ENCODE results near the gene CAMTA2. TPM values are rescaled to one million over a fixed set of nuclear protein-coding genes. Genes with fewer than 3 reads are reported as not detected.
A peak's percentile ranks its signal among the peaks of the same experiment; 100 is the strongest.

The CAMTA2 gene
- total and polyA plus RNA-seq, 2 experiments from 2014 or later: 4.4 to 8.7 TPM

DNA sequence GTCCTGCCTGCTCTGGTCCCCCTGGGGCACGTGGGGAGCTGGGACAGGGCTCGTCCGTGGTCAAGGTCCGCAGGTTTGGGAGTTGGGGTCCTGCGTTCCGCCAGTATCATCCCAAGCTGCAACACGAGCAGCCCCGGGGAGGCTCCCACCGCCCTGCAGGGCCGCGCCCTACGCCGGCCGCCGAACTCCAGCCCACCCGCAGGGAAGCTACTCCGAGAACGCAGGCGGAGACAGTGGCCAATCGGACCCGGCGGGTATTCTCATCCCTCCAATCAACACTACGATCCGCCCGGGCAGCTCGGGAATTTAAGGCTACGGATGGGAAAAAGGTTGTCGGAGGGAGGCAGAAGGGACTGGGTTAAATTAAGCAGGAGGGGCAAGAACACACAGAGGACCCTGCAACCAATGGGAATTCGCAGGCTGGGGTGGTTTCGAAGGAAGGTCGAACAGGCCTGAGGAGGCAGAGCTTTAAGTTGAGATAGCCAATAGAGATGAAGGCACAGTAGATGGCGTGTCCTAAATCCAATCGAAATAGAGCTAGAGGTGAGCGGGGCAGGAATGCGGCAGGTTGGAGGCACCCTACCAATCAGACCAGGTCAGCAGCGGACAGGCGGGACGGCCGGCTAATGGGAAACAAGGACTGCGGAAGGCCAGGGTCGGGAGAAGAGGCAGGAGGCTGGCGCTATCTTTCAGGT lies 20.5 kb downstream of the CAMTA2 start:
- H3K9me3 Mint-ChIP-seq: peaks cover 18% of the 10 kb centered on the region
- H3K36me3 Mint-ChIP-seq (ENCODE audit: low read depth): peaks cover 61% of the 10 kb centered on the region
- peaks cover 38% of the 10 kb centered on the region for H3K79me2 ChIP-seq (replicated peaks; ENCODE audit: insufficient read depth)
- H3K9me2 ChIP-seq (ENCODE audit: insufficient read depth): no peaks in the 10 kb centered on the region
- peak overlapping the region; percentile 86 for H3K4me2 ChIP-seq
- H3K27ac Mint-ChIP-seq: no peak overlapping the region; the same call in 1 of the 2 replicates
- no peak overlapping the region for H3K4me3 Mint-ChIP-seq
- H3F3A ChIP-seq (replicated peaks; ENCODE audit: low read depth): peaks cover 16% of the 10 kb centered on the region; the same call in 1 of the 2 replicates
- H3K4me1 ChIP-seq (ENCODE audit: insufficient read depth): peaks cover 18% of the 10 kb centered on the region
- H3K27me3 Mint-ChIP-seq (ENCODE audit: insufficient read depth, low read depth, poor library complexity): peaks cover 21% of the 10 kb centered on the region
- TF ChIP-seq EZH2 (IDR thresholded peaks at IDR 0.05; ENCODE audit: low read depth, unreplicated experiment): no peak
- TF ChIP-seq CREB1 (CRISPR knock-in tag; IDR thresholded peaks at IDR 0.05; ENCODE audit: low read depth): peak; percentile 64
- TF ChIP-seq, protein P1, sequence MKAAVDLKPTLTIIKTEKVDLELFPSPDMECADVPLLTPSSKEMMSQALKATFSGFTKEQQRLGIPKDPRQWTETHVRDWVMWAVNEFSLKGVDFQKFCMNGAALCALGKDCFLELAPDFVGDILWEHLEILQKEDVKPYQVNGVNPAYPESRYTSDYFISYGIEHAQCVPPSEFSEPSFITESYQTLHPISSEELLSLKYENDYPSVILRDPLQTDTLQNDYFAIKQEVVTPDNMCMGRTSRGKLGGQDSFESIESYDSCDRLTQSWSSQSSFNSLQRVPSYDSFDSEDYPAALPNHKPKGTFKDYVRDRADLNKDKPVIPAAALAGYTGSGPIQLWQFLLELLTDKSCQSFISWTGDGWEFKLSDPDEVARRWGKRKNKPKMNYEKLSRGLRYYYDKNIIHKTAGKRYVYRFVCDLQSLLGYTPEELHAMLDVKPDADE (IDR thresholded peaks at IDR 0.05): no peak
- no peak for TF ChIP-seq ZNF331 (CRISPR knock-in tag; IDR thresholded peaks at IDR 0.05; ENCODE audit: low read depth)
- H3K27me3 ChIP-seq (ENCODE audit: insufficient read depth): no peaks in the 10 kb centered on the region
- ATAC-seq (peak; percentile 86), DNase-seq (ENCODE audit: low spot score) (peak; percentile 99)
- 0 out of 2 replicates have a peak, but pooled peaks cover 9% of the 10 kb centered on the region for H4K20me1 ChIP-seq (replicated peaks; ENCODE audit: insufficient read depth)
- peaks cover 23% of the 10 kb centered on the region for H3K4me1 Mint-ChIP-seq
- no peak overlapping the region; the same call in 1 of the 2 replicates for H2AFZ ChIP-seq
- no peaks in the 10 kb centered on the region; the same call in 1 of the 2 replicates for H3K36me3 ChIP-seq (ENCODE audit: insufficient read depth)
- H3K27ac ChIP-seq (ENCODE audit: low read depth): peak overlapping the region; percentile 97
- peak overlapping the region; percentile 69 for H3K4me3 ChIP-seq

DNA sequence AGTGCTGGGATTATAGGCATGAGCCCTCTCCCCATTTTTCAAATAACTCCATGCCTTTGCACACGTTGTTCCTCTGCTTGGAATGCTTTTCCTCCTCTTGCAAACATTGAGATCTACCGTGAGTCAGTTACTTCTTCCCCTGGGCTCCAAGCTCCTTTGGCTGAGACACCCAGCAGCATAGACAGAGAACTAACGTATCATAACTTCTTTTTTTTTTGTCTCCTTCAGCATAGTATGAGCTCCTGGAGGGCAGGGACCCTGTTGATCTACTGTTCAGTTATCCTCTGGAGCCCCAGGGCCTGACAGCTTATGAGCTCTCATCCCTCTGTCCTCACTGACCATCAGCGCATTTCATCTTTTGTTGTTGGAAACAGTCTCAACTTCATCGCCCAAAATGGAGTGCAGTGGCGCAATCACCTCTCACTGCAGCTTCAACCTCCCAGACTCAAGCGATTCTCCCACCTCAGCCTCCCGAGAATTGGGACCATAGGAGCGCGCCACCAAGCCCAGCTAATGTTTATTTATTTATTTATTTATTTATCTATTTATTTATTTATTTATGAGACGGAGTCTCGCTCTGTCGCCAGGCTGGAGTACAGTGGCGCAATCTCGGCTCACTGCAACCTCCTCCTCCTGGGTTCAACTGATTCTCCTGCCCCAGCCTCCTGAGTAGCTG lies 22.0 kb downstream of the CAMTA2 start:
- Histone ChIP-seq H3F3A (replicated peaks; ENCODE audit: low read depth) (peaks cover 16% of the 10 kb centered on the region; the same call in 1 of the 2 replicates), H3K79me2 (replicated peaks; ENCODE audit: insufficient read depth) (peaks cover 38% of the 10 kb centered on the region), H3K4me3 (no peak overlapping the region), H3K27ac (ENCODE audit: low read depth) (no peak overlapping the region), H3K9me2 (ENCODE audit: insufficient read depth) (no peaks in the 10 kb centered on the region), H4K20me1 (replicated peaks; ENCODE audit: insufficient read depth) (0 out of 2 replicates have a peak, but pooled peaks cover under 1% of the 10 kb centered on the region), H3K4me2 (peak overlapping the region; percentile 86; the same call in 1 of the 2 replicates), H3K36me3 (ENCODE audit: insufficient read depth) (no peaks in the 10 kb centered on the region; the same call in 1 of the 2 replicates), H2AFZ (no peak overlapping the region), H3K4me1 (ENCODE audit: insufficient read depth) (peaks cover 22% of the 10 kb centered on the region), H3K27me3 (ENCODE audit: insufficient read depth) (no peaks in the 10 kb centered on the region)
- TF ChIP-seq CREB1 (CRISPR knock-in tag; IDR thresholded peaks at IDR 0.05; ENCODE audit: low read depth): no peak
- no peak for TF ChIP-seq NANOG (IDR thresholded peaks at IDR 0.05; ENCODE audit: borderline replicate concordance)
- TF ChIP-seq ZNF114 (CRISPR knock-in tag; IDR thresholded peaks at IDR 0.05): no peak
- TF ChIP-seq EZH2 (IDR thresholded peaks at IDR 0.05; ENCODE audit: low read depth, unreplicated experiment): no peak
- peaks cover 55% of the 10 kb centered on the region for H3K36me3 Mint-ChIP-seq (ENCODE audit: low read depth)
- peaks cover 18% of the 10 kb centered on the region for H3K9me3 Mint-ChIP-seq
- peak overlapping the region; percentile 54; the same call in 2 of the 3 replicates for H3K4me3 Mint-ChIP-seq
- H3K4me1 Mint-ChIP-seq: peaks cover 26% of the 10 kb centered on the region
- ATAC-seq (no peak), DNase-seq (ENCODE audit: low spot score) (no peak)
- peaks cover 18% of the 10 kb centered on the region for H3K27me3 Mint-ChIP-seq (ENCODE audit: insufficient read depth, low read depth, poor library complexity)
- H3K27ac Mint-ChIP-seq: no peak overlapping the region; the same call in 1 of the 2 replicates

Measured in GM23338 (cell line).